Stimulated activated naive CD4-positive, alpha-beta T cell treated with Interleukin-2 at 50 U/mL for 16 hours (primary cell): ENCODE results near the gene SVIL.
"Not testable (repeated sequence)": the region's sequence is repeated elsewhere in the genome, so short reads cannot be mapped to it uniquely, and the experiment has no call there.

Source experiments
- DNase-seq: peaks from one replicate; lab custom pipeline; 2025; lab: John Stamatoyannopoulos, UW

SVIL gene

DNA sequence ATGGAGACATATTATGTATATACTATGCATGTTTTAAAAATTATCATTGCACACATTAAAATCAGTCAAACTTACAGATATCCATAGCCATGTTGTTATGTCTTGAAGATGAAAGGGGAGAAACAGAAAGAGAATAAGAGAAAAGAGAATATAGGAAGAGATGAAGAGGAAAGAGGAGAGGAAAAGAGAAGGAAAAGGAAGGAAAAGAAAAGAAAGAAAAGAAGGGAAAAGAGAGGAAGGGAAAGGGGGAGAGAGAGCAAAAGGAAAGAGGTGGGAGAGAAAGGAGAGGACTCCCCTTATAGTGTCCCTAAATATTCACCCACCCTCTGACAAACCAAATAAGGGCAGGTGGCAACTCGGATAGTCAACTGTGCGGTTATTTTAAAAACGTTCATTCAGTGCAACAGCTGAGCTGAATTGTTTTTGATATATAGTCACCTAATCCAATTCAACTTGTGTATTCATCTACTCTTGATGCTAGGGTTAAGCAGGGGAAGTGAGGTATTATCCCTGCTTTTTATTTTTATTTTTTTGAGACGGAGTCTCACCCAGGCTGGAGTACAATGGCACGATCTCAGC lies 14.6 kb downstream of the SVIL start:
- no peak for DNase-seq

DNA sequence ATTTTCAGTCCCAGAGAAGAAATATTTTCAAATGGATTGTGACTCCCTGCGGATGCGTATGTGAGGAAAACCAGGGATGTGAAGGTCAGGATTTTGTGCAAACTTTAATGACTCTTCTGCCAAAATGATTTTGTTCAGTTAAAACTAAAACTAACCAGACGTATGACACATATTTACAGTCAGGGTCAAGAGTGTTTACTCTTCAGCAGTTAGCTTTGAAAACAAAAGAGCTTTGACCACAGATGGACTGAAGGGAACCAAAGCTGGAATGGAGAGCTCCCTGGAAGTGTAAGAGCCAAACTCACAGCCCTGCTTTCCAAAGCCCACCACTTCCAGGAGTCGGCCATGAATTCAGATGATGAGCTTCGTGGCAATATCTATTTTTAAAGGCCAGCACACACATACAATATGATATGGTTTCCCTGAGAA lies 15.5 kb downstream of the SVIL start:
- DNase-seq, result no peak

DNA sequence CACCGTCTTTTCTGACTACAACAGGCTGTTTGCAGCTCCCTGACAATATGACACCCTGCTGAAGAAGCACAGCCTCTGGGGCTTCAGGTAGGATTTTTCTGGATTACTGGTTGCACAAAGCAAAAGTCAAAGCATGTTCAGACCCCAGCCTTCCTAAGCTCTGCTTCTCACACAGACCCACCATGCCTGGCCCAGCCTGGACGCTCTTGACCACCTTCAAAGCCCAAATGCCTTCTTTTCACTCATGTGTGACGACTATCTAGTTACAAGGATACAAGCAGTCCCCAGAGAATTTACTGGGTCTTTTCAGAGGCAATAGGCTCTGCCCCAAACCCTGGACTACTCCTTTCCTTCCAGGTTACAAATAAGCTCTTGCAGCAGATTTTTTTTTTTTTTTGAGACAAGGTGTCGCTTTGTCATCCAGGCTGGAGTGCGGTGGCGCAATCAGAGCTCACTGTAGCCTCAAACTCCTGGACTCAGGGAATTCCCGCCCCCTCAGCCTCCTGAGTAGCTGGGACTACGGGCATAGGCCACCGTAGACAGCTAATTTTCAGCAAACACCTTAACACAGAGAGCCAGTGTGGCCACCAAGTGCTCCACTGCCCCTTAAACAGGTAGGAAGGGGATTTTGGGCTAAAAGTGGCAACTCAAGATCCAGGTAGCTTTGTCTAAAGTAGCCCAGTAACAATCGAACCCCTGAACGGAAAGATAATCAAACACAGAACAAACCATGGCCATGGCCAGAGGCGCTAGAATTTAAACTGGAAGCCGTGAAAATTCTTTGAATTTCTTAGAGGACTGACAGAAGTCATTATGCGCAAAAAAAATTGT lies 16.2 kb downstream of the SVIL start:
- no peak for DNase-seq

DNA sequence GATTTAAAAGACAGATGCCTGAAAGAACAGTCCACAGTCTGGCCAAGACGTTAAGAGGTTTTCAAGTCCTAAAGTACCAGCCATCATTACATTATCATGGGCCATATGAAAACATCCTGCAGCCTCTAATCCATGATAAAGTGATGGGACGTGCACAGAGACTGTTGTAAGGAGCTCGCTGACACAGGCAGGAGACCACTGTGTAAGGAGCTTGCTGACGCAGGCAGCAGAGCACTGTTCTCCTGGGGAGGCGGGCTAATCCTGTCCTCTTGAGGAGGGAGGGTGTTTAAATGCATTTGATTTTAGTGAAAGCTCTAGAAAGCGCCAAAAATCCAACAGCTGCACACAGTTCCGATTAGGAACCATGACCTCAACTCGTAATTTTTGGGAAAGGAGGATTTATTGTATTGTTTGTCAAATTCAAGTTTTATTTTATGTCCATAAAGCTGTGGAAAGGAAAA lies 16.9 kb downstream of the SVIL start:
- no peak for DNase-seq

DNA sequence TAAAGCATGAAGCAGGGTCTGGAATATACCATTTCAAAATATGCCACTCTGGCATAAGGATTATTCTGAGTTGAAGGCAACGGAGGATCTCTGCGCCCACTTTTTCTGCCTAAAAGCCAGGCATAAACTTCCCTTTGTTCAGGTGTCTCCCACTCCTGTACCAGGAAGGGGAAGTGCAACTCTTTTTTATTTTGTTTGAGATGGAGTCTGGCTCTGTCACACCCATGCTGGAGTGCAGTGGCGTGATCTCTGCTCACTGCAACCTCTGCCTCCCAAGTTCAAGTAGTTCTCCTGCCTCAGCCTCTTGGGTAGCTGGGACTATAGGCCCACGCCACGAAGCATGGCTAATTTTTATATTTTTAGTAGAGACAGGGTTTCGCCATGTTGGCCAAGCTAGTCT lies 18.2 kb downstream of the SVIL start:
- no peak for DNase-seq

DNA sequence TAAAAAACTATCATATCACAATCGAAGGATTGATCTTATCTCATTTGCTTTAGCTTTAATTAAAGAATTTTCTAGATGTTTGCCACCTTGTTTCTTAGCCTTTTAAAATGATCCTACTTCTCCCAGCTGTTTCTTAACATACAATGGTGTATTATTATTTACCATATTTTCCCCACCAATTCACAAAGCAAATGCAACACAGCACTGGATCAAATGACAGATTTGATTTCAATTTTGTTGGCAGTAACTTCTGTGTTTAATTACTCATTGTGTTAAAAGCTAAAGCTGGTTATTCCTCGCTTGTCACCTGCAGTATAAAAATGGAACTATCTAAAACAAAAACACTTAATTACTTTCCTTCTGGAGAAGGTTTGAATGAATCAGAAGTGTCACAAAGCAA lies 19.6 kb downstream of the SVIL start:
- no peak for DNase-seq

DNA sequence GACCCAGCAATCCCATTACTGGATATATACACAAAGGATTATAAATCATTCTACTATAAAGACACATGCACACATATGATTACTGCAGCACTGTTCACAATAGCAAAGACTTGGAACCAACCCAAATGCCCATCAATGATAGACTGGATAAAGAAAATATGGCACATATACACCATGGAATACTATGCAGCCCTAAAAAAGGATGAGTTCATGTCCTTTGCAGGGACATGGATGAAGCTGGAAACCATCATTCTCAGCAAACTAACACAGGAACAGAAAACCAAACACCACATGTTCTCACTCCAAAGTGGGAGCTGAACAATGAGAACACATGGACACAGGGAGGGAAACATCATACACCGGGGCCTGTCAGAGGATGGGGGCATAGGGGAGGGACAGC lies 20.5 kb downstream of the SVIL start:
- DNase-seq, result not testable (repeated sequence)

DNA sequence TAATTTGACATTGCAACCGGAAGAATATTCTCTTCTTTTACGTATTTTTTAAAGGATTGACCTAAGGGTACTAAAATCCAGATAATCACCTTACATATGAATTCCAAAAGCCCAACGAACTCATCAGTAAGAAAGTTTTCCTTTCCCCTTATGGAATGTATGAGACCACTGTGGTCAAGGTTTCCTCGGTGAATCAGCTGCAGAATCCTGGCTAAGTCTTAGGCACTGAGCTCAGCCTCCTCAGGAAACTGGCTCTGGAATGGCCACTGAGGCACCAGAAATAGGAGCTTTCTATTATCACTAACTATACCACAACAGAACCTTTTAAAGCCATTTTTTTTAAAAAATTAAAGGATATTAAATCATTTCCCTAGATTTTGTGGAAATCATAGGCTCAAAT lies 21.0 kb downstream of the SVIL start:
- DNase-seq, result no peak

DNA sequence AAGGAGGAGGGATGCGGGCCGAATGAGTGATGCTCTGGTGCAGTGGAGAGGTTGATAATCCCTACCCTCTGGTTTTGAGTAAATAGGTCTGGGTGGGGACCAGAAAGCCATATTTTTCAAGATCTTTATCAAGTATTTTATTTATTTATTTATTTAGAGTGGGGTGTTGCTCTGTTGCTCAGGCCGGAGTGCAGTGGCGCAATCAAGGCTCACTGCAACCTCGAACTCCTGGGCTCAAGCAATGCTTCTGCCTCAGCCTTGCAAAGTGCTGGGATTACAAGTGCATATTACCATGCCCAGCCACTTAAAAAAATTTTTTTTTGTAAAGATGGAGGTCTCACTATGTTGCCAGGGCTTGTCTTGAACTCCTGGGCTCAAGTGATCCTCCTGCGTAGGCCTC lies 21.6 kb downstream of the SVIL start:
- DNase-seq, result no peak

DNA sequence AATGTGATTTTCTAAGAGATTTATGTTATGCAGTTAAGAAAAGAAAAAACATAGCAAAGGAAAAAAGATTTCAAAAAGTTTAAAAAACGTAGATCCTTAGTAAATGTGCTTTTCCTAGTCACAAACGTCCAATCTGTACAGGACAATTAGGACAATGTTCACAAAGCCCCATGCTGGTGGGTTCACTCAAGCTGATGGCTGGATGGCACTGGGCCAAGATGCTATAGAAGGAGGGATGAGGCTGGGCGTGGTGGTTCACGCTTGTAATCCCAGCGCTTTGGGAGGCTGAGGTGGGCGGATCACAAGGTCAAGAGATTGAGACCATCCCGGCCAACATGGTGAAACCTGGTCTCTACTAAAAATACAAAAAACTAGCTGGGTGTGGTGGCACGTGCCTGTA lies 22.1 kb downstream of the SVIL start:
- DNase-seq, result no peak

DNA sequence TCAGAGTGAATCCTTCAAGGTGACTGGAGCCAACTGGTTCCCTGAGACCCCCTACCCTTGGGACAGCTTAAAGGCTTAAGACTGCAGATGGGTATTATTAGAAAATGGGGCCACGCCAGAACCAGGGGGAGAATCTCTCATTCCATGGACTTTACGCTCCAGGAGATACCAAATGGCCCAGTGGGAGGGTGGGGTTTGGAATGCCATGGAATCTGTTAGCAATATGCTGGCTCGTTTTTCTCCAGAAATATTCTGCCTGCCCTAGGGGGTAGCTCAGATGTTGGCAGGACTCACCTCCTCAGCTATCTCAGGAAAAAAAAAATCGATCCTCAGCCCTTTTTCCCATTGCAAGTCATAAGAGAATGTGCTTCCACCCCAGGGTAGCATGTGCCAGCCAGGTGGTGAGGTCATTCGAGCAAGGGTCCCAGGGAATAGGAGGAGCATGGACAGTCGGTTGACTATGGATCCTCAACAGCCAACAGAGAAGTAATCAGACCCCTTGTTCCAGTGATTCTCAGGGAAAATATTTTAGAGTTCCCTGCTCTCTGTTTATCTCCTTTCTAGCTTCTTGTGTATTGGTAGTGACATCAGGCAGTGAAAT lies 22.9 kb downstream of the SVIL start:
- no peak for DNase-seq

DNA sequence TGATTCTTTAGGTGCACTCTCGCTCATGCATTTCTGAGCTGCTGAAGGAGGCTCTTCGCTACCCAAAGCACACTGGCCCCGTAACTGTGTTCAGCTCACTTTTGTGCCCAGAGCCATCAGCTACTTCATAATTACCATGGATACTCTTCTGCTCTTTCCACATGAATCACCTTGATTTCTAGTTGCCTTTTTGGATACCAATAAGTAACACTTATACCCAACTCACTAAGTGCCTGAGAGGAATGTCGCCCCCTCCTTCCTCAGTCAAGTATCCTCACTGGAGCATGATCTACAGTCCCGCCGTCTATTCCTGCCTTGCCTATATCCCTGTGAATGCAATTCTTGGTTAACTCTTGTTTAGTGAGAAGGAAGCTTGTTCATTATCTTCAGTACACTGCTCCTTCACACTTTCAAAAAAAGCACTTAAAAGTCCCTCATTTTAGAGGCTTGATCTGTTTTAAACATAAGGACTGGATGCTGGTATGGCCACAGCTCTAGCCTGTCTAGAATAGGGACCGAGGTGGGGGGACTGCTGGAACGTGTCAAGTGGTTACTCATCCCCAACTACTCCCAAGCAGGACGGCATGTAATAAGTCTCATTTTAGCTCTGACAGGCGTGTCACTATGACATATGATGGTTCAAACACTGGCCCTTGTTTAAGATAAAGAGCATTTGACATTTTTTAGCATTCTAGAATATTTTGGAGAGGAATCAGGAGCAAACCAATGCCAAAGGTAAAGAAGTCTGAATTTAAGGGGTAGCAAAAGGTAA lies 23.7 kb downstream of the SVIL start:
- DNase-seq, result no peak

DNA sequence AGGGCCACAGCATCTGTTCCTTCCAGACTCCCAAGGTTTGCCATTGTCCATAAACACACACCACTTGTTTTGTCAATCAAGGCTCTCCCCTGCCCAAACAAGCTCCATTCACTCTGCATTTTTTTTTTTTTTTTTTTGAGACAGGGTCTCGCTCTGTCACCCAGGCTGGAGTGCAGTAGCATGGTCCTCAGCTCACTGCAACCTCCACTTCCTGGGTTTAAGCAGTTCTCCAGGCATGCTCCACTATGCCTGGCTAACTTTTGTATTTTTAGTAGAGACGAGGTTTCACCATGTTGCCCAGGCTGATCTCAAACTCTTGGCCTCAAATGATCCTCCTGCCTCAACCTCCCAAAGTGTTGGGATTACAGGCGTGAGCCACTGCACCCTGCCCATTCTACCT lies 24.4 kb downstream of the SVIL start:
- not testable (repeated sequence) for DNase-seq

DNA sequence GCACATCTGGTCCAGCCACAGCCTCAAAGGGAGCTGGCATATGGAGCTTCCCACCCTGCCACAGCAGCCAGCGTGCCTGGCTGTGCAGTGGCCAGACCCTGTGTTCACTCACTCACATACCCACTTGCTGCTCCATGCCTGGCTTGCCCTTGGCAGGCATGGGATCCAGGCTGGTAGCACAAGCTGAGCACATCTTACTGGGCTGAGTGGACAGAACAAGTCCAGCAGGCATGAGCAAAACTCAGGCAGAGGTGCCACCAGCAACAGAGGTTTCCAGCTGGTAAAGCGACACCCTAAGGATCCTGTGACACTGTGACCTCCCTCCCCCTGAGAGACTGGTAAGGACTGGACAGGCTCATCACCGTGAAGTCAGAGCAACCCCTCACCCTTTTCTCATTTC lies 25.1 kb downstream of the SVIL start:
- DNase-seq, result no peak

DNA sequence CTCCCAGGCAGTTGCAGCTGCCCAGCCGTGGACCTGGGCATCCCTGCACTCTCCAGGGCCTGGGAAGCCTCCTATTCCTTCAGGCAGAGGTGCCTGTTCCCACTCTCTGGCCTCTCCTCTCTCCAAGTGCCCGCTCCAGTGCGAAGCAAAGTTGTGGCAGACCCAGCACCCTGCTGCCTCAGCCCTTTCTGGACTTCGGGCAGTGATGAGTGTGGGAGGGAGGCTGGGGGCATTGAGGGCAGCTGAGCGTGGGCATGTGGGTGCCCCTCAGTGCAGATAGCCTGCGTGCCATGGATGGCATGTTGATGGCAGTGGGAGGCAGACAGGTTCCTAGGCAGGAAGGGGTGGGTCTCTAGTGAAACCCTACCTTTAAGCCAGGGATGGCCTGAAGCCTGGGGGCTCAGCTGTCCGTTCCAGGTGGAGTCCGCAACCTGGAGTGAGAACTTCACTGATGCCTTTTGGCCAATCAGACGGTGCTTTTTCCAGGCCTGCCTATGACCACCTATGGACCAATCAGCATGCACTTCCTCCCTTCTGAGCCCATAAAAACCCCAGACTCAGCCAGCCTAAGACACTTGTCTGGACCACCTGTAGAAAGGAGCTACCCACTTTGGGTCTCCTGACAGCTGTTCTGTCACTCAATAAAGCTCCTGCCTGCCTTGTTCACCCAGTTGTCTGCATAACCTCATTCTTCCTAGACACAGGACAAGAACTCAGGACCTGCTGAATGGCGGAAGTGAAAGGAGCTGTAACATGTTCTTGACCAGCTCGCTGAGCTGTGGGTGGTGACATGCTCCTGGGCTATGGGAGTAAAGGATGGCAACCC lies 26.1 kb downstream of the SVIL start:
- no peak for DNase-seq

DNA sequence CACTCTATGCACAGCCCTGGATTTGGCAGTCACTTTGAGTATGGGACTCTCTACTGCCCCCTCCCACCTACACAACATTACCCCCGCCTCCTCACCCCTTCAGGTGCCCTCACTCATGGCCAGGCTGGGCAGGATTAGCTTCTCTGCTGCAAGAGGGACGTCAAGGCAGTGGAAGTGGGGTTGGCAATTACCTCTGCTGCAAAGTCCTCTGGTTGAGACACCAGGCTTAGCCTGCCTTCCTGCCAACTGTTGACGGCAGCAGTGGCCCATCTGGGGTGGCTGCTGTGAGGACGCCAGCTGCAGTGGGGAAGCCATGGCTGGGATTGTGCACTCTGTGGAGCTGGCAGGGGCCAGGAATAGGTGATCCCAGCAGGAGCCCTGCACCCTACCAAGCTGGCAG lies 26.7 kb downstream of the SVIL start:
- no peak for DNase-seq

DNA sequence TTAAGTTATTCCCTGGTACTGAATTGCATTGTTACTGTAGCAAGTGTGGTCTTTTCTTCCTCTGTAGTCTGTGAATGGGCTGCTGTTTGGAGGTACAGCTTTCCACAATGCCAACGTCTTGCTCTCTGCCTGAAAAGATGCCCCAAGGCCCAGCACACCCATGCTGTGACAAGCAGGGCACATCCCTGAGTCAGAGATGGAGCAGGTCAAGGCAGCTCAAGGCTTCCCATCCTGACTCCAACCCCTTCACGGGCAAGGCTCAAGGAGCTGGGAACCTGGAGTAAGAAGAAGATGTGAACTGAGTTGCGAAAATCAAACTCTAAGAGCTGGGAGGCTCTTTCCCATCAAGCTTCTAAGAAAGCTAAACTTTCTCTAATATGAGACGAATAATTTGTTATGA lies 27.2 kb downstream of the SVIL start:
- no peak for DNase-seq

DNA sequence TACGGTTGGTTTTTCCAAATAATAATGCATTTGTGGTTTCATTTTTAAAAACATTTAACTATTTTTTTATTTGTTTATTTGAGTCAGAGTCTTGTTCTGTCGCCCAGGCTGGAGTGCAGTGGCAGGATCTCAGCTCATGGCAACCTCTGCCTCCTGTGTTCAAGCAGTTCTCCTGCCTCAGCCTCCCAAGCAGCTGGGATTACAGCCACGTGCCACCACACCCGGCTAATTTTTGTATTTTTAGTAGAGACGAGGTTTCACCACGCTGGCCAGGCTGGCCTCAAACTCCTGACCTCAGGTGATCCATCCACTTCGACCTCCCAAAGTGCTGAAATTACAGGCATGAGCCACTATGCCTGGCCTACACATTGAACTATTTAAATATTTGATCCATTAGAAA lies 28.1 kb downstream of the SVIL start:
- DNase-seq, result not testable (repeated sequence)

DNA sequence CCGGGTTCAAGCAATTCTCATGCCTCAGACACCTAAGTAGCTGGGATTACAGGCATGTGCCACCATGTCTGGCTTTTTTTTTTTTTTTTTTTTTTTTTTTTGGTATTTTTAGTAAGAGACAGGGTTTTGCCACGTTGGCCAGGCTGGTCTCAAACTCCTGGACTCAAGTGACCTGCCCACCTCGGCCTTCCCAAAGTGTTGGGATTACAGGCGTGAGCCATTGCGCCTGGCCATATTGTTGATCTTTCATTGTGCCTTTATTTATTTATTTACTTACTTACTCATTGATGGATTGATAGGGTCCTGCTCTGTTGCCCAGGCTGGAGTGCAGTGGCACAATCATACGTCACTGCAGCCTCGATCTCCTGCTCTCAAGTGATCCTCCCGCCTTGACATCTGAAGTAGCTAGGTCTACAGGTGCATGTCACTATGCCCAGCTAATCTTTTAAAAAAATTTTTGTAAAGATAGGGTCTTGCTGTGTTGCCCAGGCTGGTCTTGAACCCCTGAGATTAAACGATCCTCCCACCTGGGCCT lies 30.4 kb downstream of the SVIL start:
- no peak for DNase-seq

DNA sequence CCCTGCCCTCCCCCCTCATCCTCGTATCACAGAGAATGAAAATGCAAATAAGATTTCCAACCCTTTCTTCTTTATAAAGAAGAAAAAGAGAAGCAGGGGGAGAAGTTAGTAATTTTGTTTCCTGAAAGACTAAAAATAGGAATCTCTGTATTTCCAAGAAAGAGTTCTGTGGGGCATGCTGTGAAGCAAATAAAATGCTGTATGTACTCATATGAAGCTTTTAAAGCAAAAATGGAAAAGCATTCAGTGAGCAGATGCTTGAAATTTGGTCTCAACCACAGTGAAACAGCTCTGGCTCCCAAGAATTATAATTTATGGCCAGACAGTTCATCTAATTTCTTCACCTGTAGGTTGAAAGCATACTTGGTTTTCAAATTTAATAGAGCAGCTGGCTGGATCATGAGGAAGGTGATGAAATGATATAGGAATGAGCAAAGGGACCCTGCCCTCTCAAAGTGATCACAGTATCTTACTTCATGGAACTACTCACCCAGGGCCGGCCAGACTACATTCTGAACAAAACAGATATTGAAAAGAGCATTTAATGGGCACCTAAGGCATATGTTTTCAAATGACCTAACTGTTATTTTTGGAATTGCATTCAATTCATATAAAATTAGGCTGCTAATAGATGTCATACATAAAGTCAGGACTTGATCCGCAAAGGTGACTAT lies 31.4 kb downstream of the SVIL start:
- no peak for DNase-seq

DNA sequence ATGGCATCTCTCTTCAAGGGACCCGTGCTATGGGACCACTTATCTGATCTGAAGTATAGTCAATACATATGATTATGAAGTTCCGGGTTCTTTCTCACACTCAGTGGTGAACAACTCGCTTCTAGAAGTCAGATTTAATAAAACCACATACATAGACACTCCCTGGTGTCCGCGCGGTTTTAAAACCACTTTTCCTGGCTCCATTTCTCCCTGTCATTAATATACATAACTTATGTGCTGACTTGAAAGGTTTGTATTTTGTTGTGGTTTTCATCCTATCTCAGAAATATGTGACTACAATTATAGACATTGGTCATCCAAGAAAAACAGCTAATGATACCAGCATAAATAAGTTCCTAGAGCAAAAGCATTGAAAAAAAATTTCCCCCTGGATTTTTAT lies 34.0 kb downstream of the SVIL start:
- DNase-seq, result no peak
